PFSK-1 (cell line): ENCODE results near the gene SUCNR1.

Source experiments
- FOXP2 ChIP-seq: optimal IDR thresholded peaks from 2 replicates; pipeline ENCODE3; 2011; ENCODE audit warnings: borderline replicate concordance, control low read depth, inconsistent platforms; ENCODE audit not compliant: insufficient read depth; ENCODE audit errors: extremely low read length, extremely low read depth
- POLR2AphosphoS5 ChIP-seq: IDR thresholded peaks from 2 replicates; pipeline ENCODE4 v1.6.1; 2012; ENCODE audit warnings: low read depth, mild to moderate bottlenecking, control low read depth, low read length, moderate library complexity
- REST ChIP-seq, 2 experiments: IDR thresholded peaks; 2 replicates each; pipeline versions ENCODE4 v1.6.1 to v1.8.0; 2011 to 2012; ENCODE audit warnings: low read depth in 2 of 2, low read length in 2 of 2, control low read depth in 1 of 2, inconsistent platforms in 1 of 2, mild to moderate bottlenecking in 1 of 2, moderate library complexity in 1 of 2; ENCODE audit not compliant: insufficient read depth in 1 of 2
- SIN3A ChIP-seq: IDR thresholded peaks from 2 replicates; pipeline ENCODE4 v1.6.1; 2012; ENCODE audit warnings: mild to moderate bottlenecking, low read length, moderate library complexity, borderline replicate concordance; ENCODE audit not compliant: insufficient read depth
- TAF1 ChIP-seq: IDR thresholded peaks from 2 replicates; pipeline ENCODE4 v1.6.1; 2012; ENCODE audit warnings: low read length, control low read depth, borderline replicate concordance; ENCODE audit not compliant: insufficient read depth

SUCNR1 gene

GRCh38 chr3:151896246-151897012, 23.0 kb downstream of the SUCNR1 start:
- TF ChIP-seq REST (IDR thresholded peaks at IDR 0.05; ENCODE audit: insufficient read depth in 1 of 2, low read depth in 2 of 2, low read length in 2 of 2) (no peak), FOXP2 (no peak), SIN3A (no peak), TAF1 (no peak), POLR2AphosphoS5 (no peak)

- TF ChIP-seq TAF1 (no peak), SIN3A (no peak), POLR2AphosphoS5 (no peak), FOXP2 (no peak), REST (IDR thresholded peaks at IDR 0.05; ENCODE audit: insufficient read depth in 1 of 2, low read depth in 2 of 2, low read length in 2 of 2) (no peak)
These were observed 26.6 kb downstream of the SUCNR1 start for GRCh38 chr3:151899996-151900395.

GRCh38 chr3:151900460-151900859, 27.0 kb downstream of the SUCNR1 start:
- TF ChIP-seq POLR2AphosphoS5 = no peak
- no peak for TF ChIP-seq FOXP2
- TF ChIP-seq TAF1 = no peak
- no peak for TF ChIP-seq SIN3A
- no peak for TF ChIP-seq REST (IDR thresholded peaks at IDR 0.05; ENCODE audit: insufficient read depth in 1 of 2, low read depth in 2 of 2, low read length in 2 of 2)

GRCh38 chr3:151900884-151901643, 27.6 kb downstream of the SUCNR1 start:
- TF ChIP-seq TAF1 (no peak), REST (IDR thresholded peaks at IDR 0.05; ENCODE audit: insufficient read depth in 1 of 2, low read depth in 2 of 2, low read length in 2 of 2) (no peak)
